Neural progenitor cell (in vitro differentiated cells): Measurements from ENCODE around the gene BAG1.

ENCODE experiments used
- CTCF ChIP-seq: fragments of 200-600 bp; sonication (generic); IDR thresholded peaks from 2 replicates; pipeline ENCODE4 v1.5.1; 2017; ENCODE audit warnings: antibody characterized with exemption, mild to moderate bottlenecking
- EZH2 ChIP-seq: fragments of 200-600 bp; sonication (generic); IDR thresholded peaks from 2 replicates; pipeline ENCODE4 v1.6.1; 2017; ENCODE audit warnings: antibody characterized with exemption, mild to moderate bottlenecking, moderate library complexity
- EZH2phosphoT487 ChIP-seq: fragments of 200-600 bp; sonication (generic); IDR thresholded peaks from 2 replicates; pipeline ENCODE4 v1.6.1; 2017; ENCODE audit warnings: antibody characterized with exemption

GRCh38 chr9:33230756-33231622, 33.5 kb downstream of the BAG1 start:
- no peak for TF ChIP-seq CTCF
- no peak for TF ChIP-seq EZH2
- TF ChIP-seq EZH2phosphoT487: no peak
